GM18907 (cell line): ENCODE data around the gene TRPC4AP.

Experiments
- ATAC-seq: cut with Tn5 transposase; IDR thresholded peaks from one replicate; pipeline ENCODE4 v1.9.1; 2021; ENCODE audit warnings: mild to moderate bottlenecking, moderate library complexity; ENCODE audit not compliant: unreplicated experiment

Gene TRPC4AP

DNA sequence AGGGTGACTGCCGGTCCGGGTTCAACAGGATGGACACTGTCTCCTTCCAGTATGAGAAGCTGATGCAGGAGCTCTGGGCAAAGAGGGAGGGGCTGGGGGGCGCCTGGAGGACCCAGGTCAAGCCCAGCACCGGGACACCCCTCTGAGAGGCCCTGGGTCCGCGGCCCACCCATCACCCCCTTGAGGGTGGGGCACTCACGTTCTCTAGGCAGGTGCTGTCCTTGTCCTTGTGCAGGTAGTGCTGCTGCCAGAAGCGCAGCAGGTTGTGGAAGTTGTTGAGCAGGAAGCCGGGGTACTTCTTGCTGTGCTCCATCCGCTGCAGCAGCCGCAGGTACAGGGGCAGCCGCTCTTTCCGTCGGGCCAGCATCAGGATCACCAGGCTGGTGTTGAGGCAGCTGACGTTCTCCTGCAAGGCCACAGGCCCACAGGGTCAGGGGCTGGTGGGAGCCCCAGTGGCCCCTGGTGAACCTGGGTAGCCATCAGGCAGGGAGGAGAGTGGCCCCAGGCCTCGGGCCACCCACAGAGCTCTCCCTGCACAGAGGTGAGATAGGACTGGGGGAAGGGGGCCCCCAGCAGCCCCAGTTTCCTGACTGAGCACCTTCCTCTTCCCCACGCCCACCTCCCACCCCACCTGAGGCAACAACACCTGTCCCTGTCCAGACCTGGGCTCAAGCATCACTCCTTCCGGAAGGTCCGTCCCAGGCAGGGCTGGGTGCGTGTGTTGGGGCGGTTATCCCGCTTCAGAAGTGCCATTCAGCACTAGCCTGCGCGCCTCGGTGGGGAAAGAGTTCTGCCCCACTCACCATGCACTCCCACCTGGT is 89.2 kb downstream of the TRPC4AP start:
- ATAC-seq, result no peak

- no peak for ATAC-seq
These were observed 90.0 kb downstream of the TRPC4AP start for GRCh38 chr20:35002426-35003210.

GRCh38 chr20:35001596-35002362 is 90.8 kb downstream of the TRPC4AP start:
- ATAC-seq, result no peak

DNA sequence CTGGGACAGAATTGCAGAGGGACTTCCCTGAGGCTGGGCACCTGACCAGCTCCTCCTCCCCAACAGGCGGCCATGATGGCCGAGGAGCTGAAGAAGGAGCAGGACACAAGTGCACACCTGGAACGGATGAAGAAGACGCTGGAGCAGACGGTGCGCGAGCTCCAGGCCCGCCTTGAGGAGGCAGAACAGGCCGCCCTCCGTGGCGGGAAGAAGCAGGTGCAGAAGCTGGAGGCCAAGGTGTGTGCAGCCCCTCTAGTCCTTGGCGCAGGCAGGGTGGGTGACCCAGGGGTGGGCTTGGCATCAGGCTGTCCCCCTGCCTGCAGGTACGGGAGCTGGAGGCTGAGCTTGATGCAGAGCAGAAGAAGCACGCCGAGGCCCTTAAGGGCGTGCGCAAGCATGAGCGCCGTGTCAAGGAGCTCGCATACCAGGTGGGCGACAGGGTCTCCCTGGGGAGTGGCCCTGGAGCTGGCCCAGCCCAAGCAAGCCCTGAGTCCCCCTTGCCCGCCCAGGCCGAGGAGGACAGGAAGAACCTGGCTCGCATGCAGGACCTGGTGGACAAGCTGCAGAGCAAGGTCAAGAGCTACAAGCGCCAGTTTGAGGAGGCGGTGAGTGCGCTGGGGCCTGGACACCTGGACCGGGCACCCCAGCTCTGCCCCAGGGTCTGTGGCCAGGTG is 91.5 kb downstream of the TRPC4AP start:
- ATAC-seq, result no peak

DNA sequence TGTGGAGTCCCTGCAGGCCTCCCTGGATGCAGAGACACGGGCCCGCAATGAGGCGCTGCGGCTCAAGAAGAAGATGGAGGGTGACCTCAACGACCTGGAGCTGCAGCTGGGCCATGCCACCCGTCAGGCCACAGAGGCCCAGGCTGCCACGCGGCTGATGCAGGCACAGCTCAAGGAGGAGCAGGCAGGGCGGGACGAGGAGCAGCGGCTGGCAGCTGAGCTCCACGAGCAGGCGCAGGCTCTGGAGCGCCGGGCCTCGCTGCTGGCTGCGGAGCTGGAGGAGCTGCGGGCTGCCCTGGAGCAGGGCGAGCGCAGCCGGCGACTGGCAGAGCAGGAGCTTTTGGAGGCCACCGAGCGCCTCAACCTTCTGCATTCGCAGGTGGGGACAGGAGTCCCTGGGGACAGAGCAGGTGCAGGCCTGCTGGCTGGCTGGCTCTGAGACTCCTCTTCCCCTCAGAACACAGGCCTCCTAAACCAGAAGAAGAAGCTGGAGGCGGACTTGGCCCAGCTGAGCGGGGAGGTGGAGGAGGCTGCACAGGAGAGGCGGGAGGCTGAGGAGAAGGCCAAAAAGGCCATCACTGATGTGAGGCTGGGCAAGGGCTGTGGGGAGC is 92.2 kb downstream of the TRPC4AP start:
- no peak for ATAC-seq

GRCh38 chr20:34999782-35000181 is 92.8 kb downstream of the TRPC4AP start:
- no peak for ATAC-seq

DNA sequence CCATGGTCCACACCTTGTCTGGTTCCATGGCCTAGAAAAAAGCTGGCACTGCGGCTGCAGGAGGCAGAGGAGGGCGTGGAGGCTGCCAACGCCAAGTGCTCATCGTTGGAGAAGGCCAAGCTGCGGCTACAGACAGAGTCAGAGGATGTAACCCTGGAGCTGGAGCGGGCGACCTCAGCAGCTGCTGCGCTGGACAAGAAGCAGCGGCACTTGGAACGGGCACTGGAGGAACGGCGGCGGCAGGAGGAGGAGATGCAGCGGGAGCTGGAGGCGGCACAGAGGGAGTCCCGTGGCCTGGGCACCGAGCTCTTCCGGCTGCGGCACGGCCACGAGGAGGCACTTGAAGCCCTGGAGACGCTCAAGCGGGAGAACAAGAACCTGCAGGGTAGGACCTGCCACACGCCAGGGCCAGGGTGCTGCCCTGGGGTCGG is 93.6 kb downstream of the TRPC4AP start:
- no peak for ATAC-seq

GRCh38 chr20:34998331-34998950 is 94.2 kb downstream of the TRPC4AP start:
- no peak for ATAC-seq

- no peak for ATAC-seq
These were observed 94.8 kb downstream of the TRPC4AP start for GRCh38 chr20:34997774-34998173.

- no peak for ATAC-seq
These were observed 95.5 kb downstream of the TRPC4AP start for GRCh38 chr20:34997131-34997561.

GRCh38 chr20:34996243-34997028 is 96.2 kb downstream of the TRPC4AP start:
- no peak for ATAC-seq

- no peak for ATAC-seq
These were observed 96.9 kb downstream of the TRPC4AP start for GRCh38 chr20:34995696-34996095.

DNA sequence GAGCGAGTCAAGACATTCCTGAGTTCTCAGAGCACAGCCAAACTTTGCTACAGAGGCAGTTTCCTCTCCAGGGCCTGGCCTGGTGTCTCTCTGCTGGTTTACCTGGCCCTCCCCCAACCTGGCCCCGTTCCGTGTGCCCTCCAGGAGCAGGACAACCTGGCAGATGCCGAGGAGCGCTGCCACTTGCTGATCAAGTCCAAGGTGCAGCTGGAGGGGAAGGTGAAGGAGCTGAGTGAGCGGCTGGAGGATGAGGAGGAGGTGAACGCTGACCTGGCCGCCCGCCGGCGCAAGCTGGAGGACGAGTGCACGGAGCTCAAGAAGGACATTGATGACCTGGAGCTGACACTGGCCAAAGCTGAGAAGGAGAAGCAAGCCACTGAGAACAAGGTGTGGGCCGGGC is 97.4 kb downstream of the TRPC4AP start:
- ATAC-seq, result no peak

- no peak for ATAC-seq
These were observed 98.0 kb downstream of the TRPC4AP start for GRCh38 chr20:34994509-34995131.

DNA sequence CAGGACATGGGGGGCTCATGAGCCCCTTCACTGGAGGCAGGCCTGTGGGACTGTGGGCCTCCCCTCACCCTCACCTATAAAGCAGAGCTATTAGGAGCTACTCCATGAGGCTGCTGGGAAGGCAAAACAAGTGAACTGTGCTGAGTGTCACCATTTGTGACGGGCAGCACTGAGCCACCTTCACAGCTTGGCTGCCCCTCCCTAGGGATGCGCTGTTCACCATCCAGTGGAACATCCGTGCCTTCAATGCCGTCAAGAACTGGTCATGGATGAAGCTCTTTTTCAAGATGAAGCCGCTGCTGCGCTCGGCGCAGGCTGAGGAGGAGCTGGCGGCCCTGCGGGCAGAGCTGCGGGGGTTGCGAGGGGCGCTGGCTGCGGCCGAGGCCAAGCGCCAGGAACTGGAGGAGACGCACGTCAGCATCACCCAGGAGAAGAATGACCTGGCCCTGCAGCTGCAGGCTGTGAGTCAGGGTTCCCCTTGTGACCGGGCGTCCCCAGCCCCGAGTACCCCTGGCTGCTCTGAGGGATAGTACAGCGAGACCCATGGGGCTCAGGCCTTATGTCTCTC is 98.6 kb downstream of the TRPC4AP start:
- ATAC-seq, result no peak

DNA sequence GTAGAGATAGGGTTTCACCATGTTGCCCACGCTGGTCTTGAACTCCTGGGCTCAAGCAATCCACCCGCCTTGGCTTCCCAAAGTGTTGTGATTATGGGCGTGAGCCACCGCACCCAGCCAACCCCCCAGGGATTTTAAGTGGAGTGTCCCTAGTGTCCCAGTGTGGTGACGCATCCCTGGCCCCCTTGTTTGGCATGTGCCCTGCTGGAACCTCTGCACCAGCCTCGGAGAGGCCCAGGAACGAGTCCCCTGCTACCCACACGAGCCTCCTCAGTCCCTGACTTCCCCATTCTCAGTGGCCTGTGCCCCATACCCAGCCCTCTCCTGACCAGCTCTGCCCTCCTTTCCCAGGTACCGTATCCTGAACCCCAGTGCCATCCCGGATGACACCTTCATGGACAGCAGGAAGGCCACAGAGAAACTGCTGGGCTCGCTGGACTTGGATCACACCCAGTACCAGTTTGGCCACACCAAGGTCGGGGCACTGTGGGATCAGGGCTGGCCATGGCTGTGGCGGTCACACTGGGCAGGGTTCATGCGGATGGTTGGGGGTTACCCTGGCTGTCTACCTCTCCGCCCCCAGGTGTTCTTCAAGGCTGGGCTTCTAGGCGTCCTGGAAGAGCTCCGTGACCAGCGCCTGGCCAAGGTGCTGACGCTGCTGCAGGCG is 99.7 kb downstream of the TRPC4AP start:
- no peak for ATAC-seq

GRCh38 chr20:34990661-34991214 is 101.9 kb downstream of the TRPC4AP start:
- no peak for ATAC-seq
